GM23338 (cell line): ENCODE results near the gene CLCN4.

ENCODE experiments used
- CTCF ChIP-seq, 2 experiments: fragments of 200-600 bp in 1 of 2; sonication (generic) in 1 of 2; conservative IDR thresholded peaks; 2 replicates each; pipeline versions ENCODE4 v1.5.1 to v1.6.1; 2016 to 2017; ENCODE audit warnings: antibody characterized with exemption in 2 of 2, low read depth in 2 of 2, mild to moderate bottlenecking in 2 of 2, moderate library complexity in 1 of 2
- ETS1 ChIP-seq: IDR thresholded peaks from 2 replicates; pipeline ENCODE4 v1.6.1; 2016; ENCODE audit warnings: antibody characterized with exemption
- EZH2 ChIP-seq: fragments of 200-600 bp; sonication (generic); IDR thresholded peaks from one replicate; pipeline ENCODE4 v1.8.0; 2017; ENCODE audit warnings: antibody characterized with exemption, mild to moderate bottlenecking, low read depth; ENCODE audit not compliant: unreplicated experiment
- EZH2phosphoT487 ChIP-seq: fragments of 200-600 bp; sonication (generic); IDR thresholded peaks from one replicate; pipeline ENCODE4 v1.8.1; 2018; ENCODE audit warnings: antibody characterized with exemption; ENCODE audit not compliant: unreplicated experiment
- JUNB ChIP-seq: IDR thresholded peaks from one replicate; pipeline ENCODE4 v1.6.1; 2016; ENCODE audit warnings: antibody characterized with exemption; ENCODE audit not compliant: unreplicated experiment
- POLR2AphosphoS5 ChIP-seq: IDR thresholded peaks from 2 replicates; pipeline ENCODE4 v1.6.1; 2016; ENCODE audit warnings: antibody characterized with exemption, low read depth
- REST ChIP-seq: IDR thresholded peaks from one replicate; pipeline ENCODE4 v1.6.1; 2018; ENCODE audit warnings: antibody characterized with exemption; ENCODE audit not compliant: unreplicated experiment
- ZNF331 ChIP-seq: fragments of 250-450 bp; sonication (Bioruptor Pico); IDR thresholded peaks from 2 replicates; pipeline ENCODE4 v1.5.0; 2020; ENCODE audit warnings: low read depth, mild to moderate bottlenecking, moderate library complexity

GRCh38 chrX:10231461-10231860 is 74.7 kb downstream of the CLCN4 start:
- TF ChIP-seq REST (no peak), CTCF (conservative IDR thresholded peaks at IDR 0.05; ENCODE audit: low read depth in 2 of 2) (no peak), POLR2AphosphoS5 (no peak), JUNB (no peak), ETS1 (no peak), EZH2phosphoT487 (no peak), EZH2 (no peak), ZNF331 (CRISPR knock-in tag) (no peak)
